GM19324 (cell line): ENCODE results near the gene FBXL19.

ENCODE experiments used
- ATAC-seq: cut with Tn5 transposase; IDR thresholded peaks from one replicate; pipeline ENCODE4 v1.9.1; 2021; ENCODE audit warnings: mild to moderate bottlenecking, moderate library complexity; ENCODE audit not compliant: unreplicated experiment, low FRiP score

Gene FBXL19

GRCh38 chr16:30894540-30895368 is 28.6 kb upstream of the FBXL19 start:
- no peak for ATAC-seq

- ATAC-seq: no peak
These were observed 27.6 kb upstream of the FBXL19 start for GRCh38 chr16:30895627-30896260.

GRCh38 chr16:30896261-30896888 is 27.0 kb upstream of the FBXL19 start, which contains the start of gene CTF1:
CTF1 (plus strand) TSS chr16:30896614; CDS start chr16:30896644, 30 bp downstream.
- no peak for ATAC-seq

GRCh38 chr16:30896889-30897733 is 26.3 kb upstream of the FBXL19 start:
- no peak for ATAC-seq

- no peak for ATAC-seq
These were observed 23.6 kb upstream of the FBXL19 start for GRCh38 chr16:30899794-30900193.

GRCh38 chr16:30900588-30900987 is 22.8 kb upstream of the FBXL19 start:
- no peak for ATAC-seq

GRCh38 chr16:30901201-30902028 is 22.0 kb upstream of the FBXL19 start:
- no peak for ATAC-seq

- no peak for ATAC-seq
These were observed 21.1 kb upstream of the FBXL19 start for GRCh38 chr16:30902029-30902972.

GRCh38 chr16:30903002-30903401 is 20.4 kb upstream of the FBXL19 start:
- ATAC-seq: no peak

- ATAC-seq: no peak
These were observed 19.8 kb upstream of the FBXL19 start for GRCh38 chr16:30903596-30903995.

- ATAC-seq: no peak
These were observed 19.1 kb upstream of the FBXL19 start for GRCh38 chr16:30904114-30904780.

- ATAC-seq: no peak
These were observed 16.3 kb upstream of the FBXL19 start for GRCh38 chr16:30907064-30907463.

GRCh38 chr16:30910427-30911029 is 12.8 kb upstream of the FBXL19 start:
- no peak for ATAC-seq

- ATAC-seq: no peak
These were observed 10.5 kb upstream of the FBXL19 start for GRCh38 chr16:30912794-30913412.

GRCh38 chr16:30914830-30915229 is 8.5 kb upstream of the FBXL19 start:
- no peak for ATAC-seq

GRCh38 chr16:30918614-30919013 is 4.8 kb upstream of the FBXL19 start:
- no peak for ATAC-seq

GRCh38 chr16:30920891-30921290 is 2.5 kb upstream of the FBXL19 start:
- ATAC-seq: no peak
